Osteoblast (primary cell): ENCODE data around the gene AK8. TPM values are rescaled to one million over a fixed set of nuclear protein-coding genes. Genes with fewer than 3 reads are reported as not detected.

ENCODE experiments used
- DNase-seq: peaks from one replicate; pipeline ENCODE4 v3.0.0; 2011; ENCODE audit warnings: low spot score, mixed read lengths; ENCODE audit not compliant: insufficient read length; ENCODE audit errors: missing footprints
- H2AFZ ChIP-seq: 2 replicates; pipeline ENCODE4 v1.6.0; 2011; ENCODE audit warnings: mild to moderate bottlenecking, low read length
- H3K27ac ChIP-seq: 2 replicates; pipeline ENCODE4 v1.5.1; 2011; ENCODE audit warnings: mild to moderate bottlenecking, low read depth, low read length, moderate library complexity
- H3K27me3 ChIP-seq: 2 replicates; pipeline ENCODE4 v1.6.0; 2012; ENCODE audit warnings: mild to moderate bottlenecking, control low read depth, inconsistent platforms, low read length, moderate library complexity; ENCODE audit not compliant: insufficient read depth
- H3K36me3 ChIP-seq: 2 replicates; pipeline ENCODE4 v1.5.1; 2011; ENCODE audit warnings: mild to moderate bottlenecking, low read length, control low read depth, moderate library complexity; ENCODE audit not compliant: insufficient read depth
- H3K4me1 ChIP-seq: 2 replicates; pipeline ENCODE4 v1.5.1; 2011; ENCODE audit warnings: mild to moderate bottlenecking, low read length, control low read depth, moderate library complexity; ENCODE audit not compliant: insufficient read depth
- H3K4me2 ChIP-seq: 2 replicates; pipeline ENCODE4 v1.6.0; 2011; ENCODE audit warnings: mild to moderate bottlenecking, low read length; ENCODE audit not compliant: insufficient read depth
- H3K4me3 ChIP-seq: fragments of 200-600 bp; sonication (generic); 3 replicates; pipeline ENCODE4 v1.5.1; 2012; ENCODE audit warnings: mild to moderate bottlenecking, low read length, inconsistent platforms; ENCODE audit not compliant: insufficient read depth
- H3K79me2 ChIP-seq: 2 replicates; pipeline ENCODE4 v1.6.0; 2012; ENCODE audit warnings: mild to moderate bottlenecking, low read length, control low read depth, inconsistent platforms; ENCODE audit not compliant: insufficient read depth
- H3K9me3 ChIP-seq: 2 replicates; pipeline ENCODE4 v1.5.1; 2011; ENCODE audit warnings: low read depth, low read length, control low read depth
- H4K20me1 ChIP-seq: 2 replicates; pipeline ENCODE4 v1.6.0; 2012; ENCODE audit warnings: mild to moderate bottlenecking, low read length, control low read depth; ENCODE audit not compliant: insufficient read depth
- total RNA-seq: library from RNA; depleted of rRNA; stranded (reverse); fragments of >200 nt; gene quantifications from 2 replicates; pipeline ENCODE4 v1.2.3, GENCODE V29; 2012
- TF ChIP-seq, protein P1 (sequence below): IDR thresholded peaks from 2 replicates; pipeline ENCODE4 v1.5.1; 2011; ENCODE audit warnings: mild to moderate bottlenecking, low read depth, low read length, moderate library complexity; ENCODE audit errors: extremely low read depth

Gene AK8
- total RNA-seq, 1 donor = 1.1 TPM

- TF ChIP-seq, protein P1, sequence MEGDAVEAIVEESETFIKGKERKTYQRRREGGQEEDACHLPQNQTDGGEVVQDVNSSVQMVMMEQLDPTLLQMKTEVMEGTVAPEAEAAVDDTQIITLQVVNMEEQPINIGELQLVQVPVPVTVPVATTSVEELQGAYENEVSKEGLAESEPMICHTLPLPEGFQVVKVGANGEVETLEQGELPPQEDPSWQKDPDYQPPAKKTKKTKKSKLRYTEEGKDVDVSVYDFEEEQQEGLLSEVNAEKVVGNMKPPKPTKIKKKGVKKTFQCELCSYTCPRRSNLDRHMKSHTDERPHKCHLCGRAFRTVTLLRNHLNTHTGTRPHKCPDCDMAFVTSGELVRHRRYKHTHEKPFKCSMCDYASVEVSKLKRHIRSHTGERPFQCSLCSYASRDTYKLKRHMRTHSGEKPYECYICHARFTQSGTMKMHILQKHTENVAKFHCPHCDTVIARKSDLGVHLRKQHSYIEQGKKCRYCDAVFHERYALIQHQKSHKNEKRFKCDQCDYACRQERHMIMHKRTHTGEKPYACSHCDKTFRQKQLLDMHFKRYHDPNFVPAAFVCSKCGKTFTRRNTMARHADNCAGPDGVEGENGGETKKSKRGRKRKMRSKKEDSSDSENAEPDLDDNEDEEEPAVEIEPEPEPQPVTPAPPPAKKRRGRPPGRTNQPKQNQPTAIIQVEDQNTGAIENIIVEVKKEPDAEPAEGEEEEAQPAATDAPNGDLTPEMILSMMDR = no peak
- Histone ChIP-seq H3K4me1 (no peaks in the 10 kb centered on the region), H3K9me3 (no peaks in the 10 kb centered on the region), H2AFZ (no peak overlapping the region), H3K4me2 (no peak overlapping the region), H3K27me3 (peaks cover 13% of the 10 kb centered on the region), H3K79me2 (no peaks in the 10 kb centered on the region), H3K4me3 (no peak overlapping the region), H3K36me3 (no peaks in the 10 kb centered on the region), H4K20me1 (no peaks in the 10 kb centered on the region), H3K27ac (no peak overlapping the region)
- no peak for DNase-seq
Observed at GRCh38 chr9:132801659-132802058, 76.4 kb downstream of the AK8 start.

DNA sequence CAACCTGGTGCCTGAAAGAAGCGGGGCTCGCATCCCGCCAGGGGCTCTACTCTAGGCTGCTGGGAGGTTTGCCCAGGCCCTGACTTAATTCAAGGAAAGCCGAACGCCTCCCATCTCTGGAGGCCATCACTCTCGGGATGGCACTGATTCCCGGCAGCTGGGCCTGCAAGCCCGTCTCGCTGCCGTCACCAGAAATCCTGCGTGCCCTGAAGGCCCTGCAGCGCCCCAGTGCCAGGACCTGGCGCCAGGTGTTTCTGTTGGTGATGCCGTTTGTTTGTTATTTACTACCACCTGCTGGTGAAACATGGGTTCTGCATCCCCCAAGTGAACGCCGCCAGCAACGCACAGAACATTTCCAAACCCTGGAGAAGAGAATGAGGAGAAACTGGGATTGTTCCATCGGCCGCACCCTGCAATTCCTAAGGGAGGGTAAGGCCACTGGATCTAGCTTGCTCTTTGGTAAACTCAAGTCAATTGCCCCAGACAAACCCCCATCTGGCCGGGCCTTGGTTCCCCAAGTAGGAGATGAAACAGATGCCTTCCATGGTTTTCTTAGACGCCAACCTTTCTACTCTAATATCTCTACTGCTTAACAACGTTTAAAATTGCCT is 77.9 kb downstream of the AK8 start:
- TF ChIP-seq, protein P1 = peak; percentile 79
- Histone ChIP-seq H4K20me1 (no peaks in the 10 kb centered on the region), H2AFZ (no peak overlapping the region), H3K36me3 (no peaks in the 10 kb centered on the region), H3K9me3 (no peaks in the 10 kb centered on the region), H3K4me2 (no peak overlapping the region), H3K27me3 (peaks cover 13% of the 10 kb centered on the region), H3K4me3 (no peak overlapping the region), H3K4me1 (no peaks in the 10 kb centered on the region), H3K79me2 (no peaks in the 10 kb centered on the region), H3K27ac (no peak overlapping the region)
- DNase-seq = peak; percentile 94

- no peaks in the 10 kb centered on the region for H3K4me1 ChIP-seq
- no peak for DNase-seq
Observed at GRCh38 chr9:132798817-132799790, 79.0 kb downstream of the AK8 start.

More at GRCh38 chr9:132798817-132799790, 79.0 kb downstream of the AK8 start:
- TF ChIP-seq, protein P1 = no peak
- H3K4me3 ChIP-seq = no peak overlapping the region
- H3K27ac ChIP-seq = no peak overlapping the region
- H3K4me2 ChIP-seq = no peak overlapping the region
- no peaks in the 10 kb centered on the region for H3K9me3 ChIP-seq
- no peak overlapping the region for H2AFZ ChIP-seq
- H4K20me1 ChIP-seq = no peaks in the 10 kb centered on the region
- H3K79me2 ChIP-seq = no peaks in the 10 kb centered on the region
- H3K27me3 ChIP-seq = peaks cover 20% of the 10 kb centered on the region
- no peaks in the 10 kb centered on the region for H3K36me3 ChIP-seq
